Epithelial cell of esophagus (primary cell): ENCODE data around the gene QSOX1.

Source experiments
- DNase-seq: peaks from one replicate; pipeline ENCODE4 v3.0.0; 2010; ENCODE audit warnings: low read depth
- H3K4me3 ChIP-seq: 2 replicates; pipeline ENCODE4 v1.5.1; 2011; ENCODE audit warnings: mild to moderate bottlenecking, low read length, control low read depth
- CTCF ChIP-seq: IDR thresholded peaks from 2 replicates; pipeline ENCODE4 v1.5.1; 2011; ENCODE audit warnings: low read depth, mild to moderate bottlenecking, low read length, control low read depth, inconsistent platforms; ENCODE audit not compliant: insufficient read depth; ENCODE audit errors: missing control alignments

The QSOX1 gene

GRCh38 chr1:180181996-180182642 is 27.4 kb downstream of the QSOX1 start:
- TF ChIP-seq CTCF = no peak
- DNase-seq = no peak
- no peak overlapping the region for H3K4me3 ChIP-seq

GRCh38 chr1:180182643-180183311 is 28.1 kb downstream of the QSOX1 start:
- no peak for DNase-seq
- no peak for TF ChIP-seq CTCF
- no peak overlapping the region for H3K4me3 ChIP-seq

GRCh38 chr1:180183426-180183825 is 28.8 kb downstream of the QSOX1 start:
- no peak for DNase-seq
- no peak overlapping the region for H3K4me3 ChIP-seq
- no peak for TF ChIP-seq CTCF

- no peak for TF ChIP-seq CTCF
- H3K4me3 ChIP-seq = no peak overlapping the region
- DNase-seq = no peak
Observed at GRCh38 chr1:180184041-180184440, 29.4 kb downstream of the QSOX1 start.

- TF ChIP-seq CTCF = no peak
- DNase-seq = no peak
- H3K4me3 ChIP-seq = no peak overlapping the region
Observed at GRCh38 chr1:180185281-180185680, 30.6 kb downstream of the QSOX1 start.

- no peak for TF ChIP-seq CTCF
- H3K4me3 ChIP-seq = no peak overlapping the region
- no peak for DNase-seq
Observed at GRCh38 chr1:180185971-180186645, 31.4 kb downstream of the QSOX1 start.
